Lung (tissue), 12 donors: ENCODE results near the gene PCDHA2. TPM values are rescaled to one million over a fixed set of nuclear protein-coding genes. Genes with fewer than 3 reads are reported as not detected.
A peak's percentile ranks its signal among the peaks of the same experiment; 100 is the strongest.
"Not testable (repeated sequence)": the region's sequence is repeated elsewhere in the genome, so short reads cannot be mapped to it uniquely, and the experiment has no call there.

Experiments
- ATAC-seq: fragments of 200-7000 bp; cut with Tn5 transposase; one replicate; pipeline ENCODE4 v1.9.1; 2020; ENCODE audit warnings: moderate number of reproducible peaks; ENCODE audit not compliant: insufficient read depth, low FRiP score
- DNase-seq, 3 donors: peaks; one replicate each; pipeline ENCODE4 v3.0.0-alpha.2; 2013 to 2017
- H3K27ac ChIP-seq, 2 donors: one replicate each; pipeline ENCODE4 v1.5.1; 2013; ENCODE audit warnings: mild to moderate bottlenecking in 2 of 2, moderate library complexity in 2 of 2, control low read depth in 1 of 2, inconsistent platforms in 1 of 2, low read depth in 1 of 2, low read length in 1 of 2
- H3K27me3 ChIP-seq, 3 donors: one replicate each; pipeline ENCODE4 v1.5.1; 2013; ENCODE audit warnings: low read length in 2 of 3; ENCODE audit not compliant: control insufficient read depth in 3 of 3, insufficient read depth in 3 of 3
- H3K36me3 ChIP-seq, 4 donors: one replicate each; pipeline ENCODE4 v1.5.1; 2013; ENCODE audit warnings: low read length in 4 of 4, mild to moderate bottlenecking in 1 of 4, moderate library complexity in 1 of 4; ENCODE audit not compliant: control insufficient read depth in 4 of 4, insufficient read depth in 4 of 4
- H3K4me1 ChIP-seq, 5 donors: one replicate each; pipeline ENCODE4 v1.5.1; 2013; ENCODE audit warnings: low read length in 5 of 5, mild to moderate bottlenecking in 2 of 5, moderate library complexity in 1 of 5; ENCODE audit not compliant: control insufficient read depth in 5 of 5, insufficient read depth in 5 of 5
- H3K4me3 ChIP-seq: one replicate; pipeline ENCODE4 v1.5.1; 2013; ENCODE audit warnings: mild to moderate bottlenecking, control low read depth, moderate library complexity
- H3K9ac ChIP-seq, 2 donors: one replicate each; pipeline ENCODE4 v1.5.1; 2013; ENCODE audit warnings: low read length in 2 of 2, control low read depth in 1 of 2; ENCODE audit not compliant: insufficient read depth in 1 of 2
- H3K9me3 ChIP-seq, 4 donors: one replicate each; pipeline ENCODE4 v1.5.1; 2013; ENCODE audit warnings: low read length in 3 of 4, mild to moderate bottlenecking in 1 of 4, moderate library complexity in 1 of 4; ENCODE audit not compliant: control insufficient read depth in 4 of 4, insufficient read depth in 3 of 4
- CTCF ChIP-seq: IDR thresholded peaks from 2 replicates; pipeline ENCODE4 v1.5.1; 2012; ENCODE audit warnings: mild to moderate bottlenecking; ENCODE audit errors: control extremely low read depth, extremely low read depth
- WGBS, 2 donors: extraction: QIAGEN DNeasy Blood & Tissue Kit; methylation state at CpG; one replicate each; pipeline ENCODE4 v1.1.7; 2013; 5-methylcytosine and 5-hydroxymethylcytosine counted together
- polyA plus RNA-seq, 2 donors: library from polyadenylated mRNA; stranded (reverse); fragments of 200-250 nt; gene quantifications; one replicate each; pipeline ENCODE4 v1.2.1, GENCODE V29; 2013
- total RNA-seq, 2 donors: library from RNA; depleted of rRNA in 1 of 2; stranded (reverse); fragments of >200 nt in 1 of 2; gene quantifications; one replicate each; pipeline ENCODE4 v1.2.1, GENCODE V29; 2014 to 2021
- donor health status: control.
- donor health status: control.
- donor health status: Bipolar disorder and iron deficiency.
- donor health status: healthy.
- donor health status: DM: yes; HTN: yes; CAD: no.

PCDHA2 gene
- total and polyA plus RNA-seq, 4 donors: 0.02 to 0.43 (median 0.15) TPM; not detected in 1

GRCh38 chr5:140791089-140791488 is 3.6 kb upstream of the PCDHA2 start:
- Histone ChIP-seq H3K27ac (no peak overlapping the region), H3K4me1 (no peaks in the 10 kb centered on the region), H3K4me3 (no peak overlapping the region), H3K36me3 (no peaks in the 10 kb centered on the region), H3K27me3 (peaks cover 0 to 9% (median 0%) of the 10 kb centered on the region in 3 donors), H3K9ac (no peak overlapping the region), H3K9me3 (peaks cover 0 to 34% (median 22%) of the 10 kb centered on the region in 4 donors)
- no peak for TF ChIP-seq CTCF
- ATAC-seq: no peak
- WGBS, 2 donors: 32 to 34% methylated on average over 2 of the region's 2 CpGs
- no peak for DNase-seq

- Histone ChIP-seq H3K9me3 (peaks cover 0 to 20% (median 14%) of the 10 kb centered on the region in 4 donors), H3K9ac (no peak overlapping the region), H3K27me3 (peaks cover 0 to 3% (median 0%) of the 10 kb centered on the region in 3 donors), H3K36me3 (no peaks in the 10 kb centered on the region), H3K4me1 (no peaks in the 10 kb centered on the region), H3K4me3 (no peak overlapping the region), H3K27ac (no peak overlapping the region)
- DNase-seq (peak in 1 of 3 donors; percentile 6), ATAC-seq (no peak)
- 20 to 25% methylated on average over 15 of the region's 15 CpGs for WGBS, 2 donors
- TF ChIP-seq CTCF: no peak
These were observed 598 bp downstream of the PCDHA2 start for GRCh38 chr5:140795259-140795641.

GRCh38 chr5:140796072-140796717 is 1.5 kb downstream of the PCDHA2 start:
- not testable (repeated sequence) for ATAC-seq, H3K4me3 ChIP-seq, H3K27me3 ChIP-seq, H3K9ac ChIP-seq, H3K36me3 ChIP-seq, H3K4me1 ChIP-seq, H3K27ac ChIP-seq, DNase-seq
- 53 to 61% methylated on average over 68 to 72 of the region's 72 CpGs for WGBS, 2 donors
- peaks cover 0 to 21% (median 13%) of the 10 kb centered on the region in 4 donors for H3K9me3 ChIP-seq

GRCh38 chr5:140796718-140797095 is 2.1 kb downstream of the PCDHA2 start:
- H3K27ac ChIP-seq: no peak overlapping the region
- WGBS, 2 donors: 55 to 64% methylated on average over 35 to 39 of the region's 39 CpGs
- no peak for TF ChIP-seq CTCF

More at GRCh38 chr5:140796718-140797095, 2.1 kb downstream of the PCDHA2 start:
- H3K9ac ChIP-seq: no peak overlapping the region
- ATAC-seq (no peak), DNase-seq (no peak)
- no peak overlapping the region for H3K4me3 ChIP-seq
- no peaks in the 10 kb centered on the region for H3K4me1 ChIP-seq
- H3K9me3 ChIP-seq: peaks cover 0 to 25% (median 13%) of the 10 kb centered on the region in 4 donors
- H3K36me3 ChIP-seq: no peaks in the 10 kb centered on the region
- H3K27me3 ChIP-seq: peaks cover 0 to 3% (median 0%) of the 10 kb centered on the region in 3 donors
